ENCODE measurements around the gene CTRB1. TPM values are rescaled to one million over a fixed set of nuclear protein-coding genes. Genes with fewer than 3 reads are reported as not detected.
"Not testable (repeated sequence)": the region's sequence is repeated elsewhere in the genome, so short reads cannot be mapped to it uniquely, and the experiment has no call there.

The CTRB1 gene
- total RNA-seq, 1 experiment from 2014 or later = not detected

DNA sequence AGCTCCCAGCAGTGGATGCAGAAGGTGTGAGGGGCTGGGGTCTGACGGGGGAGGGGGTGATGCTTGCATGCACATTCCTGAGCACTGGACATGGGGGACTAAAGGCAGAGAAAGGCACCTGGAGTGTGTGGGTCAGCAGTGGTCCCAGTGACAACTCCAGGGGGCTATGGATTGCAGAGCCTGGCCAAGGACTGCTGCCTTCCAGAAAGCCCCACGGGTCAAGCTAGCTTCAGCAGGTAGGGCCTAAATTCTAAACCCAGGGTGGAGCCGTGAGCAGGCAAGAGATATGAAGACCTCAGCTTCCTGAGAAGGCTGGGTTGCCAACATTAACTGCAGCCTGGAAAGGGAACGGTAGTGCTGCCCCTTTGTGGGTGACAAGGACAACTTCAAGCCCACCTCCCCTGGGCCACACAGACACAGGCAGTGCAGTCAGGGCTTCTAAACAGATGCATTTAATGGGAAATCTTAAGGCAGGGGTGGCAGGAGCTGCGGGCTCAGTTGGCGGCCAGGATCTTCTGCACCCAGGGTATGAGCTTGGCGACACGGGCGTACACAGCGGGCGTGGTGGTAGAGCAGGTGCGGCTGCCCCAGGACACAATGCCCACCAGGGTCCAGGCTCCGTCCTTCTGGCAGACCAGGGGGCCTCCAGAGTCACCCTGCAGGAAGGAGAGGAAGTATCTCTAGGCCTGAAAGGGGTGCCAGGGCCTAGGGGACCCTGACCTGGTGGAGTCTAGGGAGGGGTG, 14.9 kb upstream of the CTRB1 start:
- BruUV-seq (replicated peaks) = no TSS peak
- intact Hi-C loops (cut with micrococcal nuclease; ENCODE audit: unreplicated experiment) = no loop called here
- Histone ChIP-seq H3K27ac (ENCODE audit: low read depth, low read length, poor library complexity, severe bottlenecking) (no peak overlapping the region), H3K9me3 (ENCODE audit: low read depth, low read length, poor library complexity, severe bottlenecking) (no peaks in the 10 kb centered on the region), H3K4me1 (ENCODE audit: insufficient read depth, low read length, poor library complexity, severe bottlenecking) (no peaks in the 10 kb centered on the region), H3K36me3 (ENCODE audit: insufficient read depth, low read length, poor library complexity, severe bottlenecking) (no peaks in the 10 kb centered on the region), H3K27me3 (replicated peaks; ENCODE audit: insufficient read depth, low read depth, low read length, poor library complexity) (no peaks in the 10 kb centered on the region), H3K4me3 (ENCODE audit: low read depth, low read length, poor library complexity, severe bottlenecking) (no peak overlapping the region)
- ChIA-PET CTCF (interaction anchor here (0.7 kb wide), 1 partner anchor 30 kb away, joined by 3 read pairs; no protein-coding TSS in a partner anchor), POLR2A (ENCODE audit: low non-redundant PET) (no interaction called here)
- TF ChIP-seq, protein P1, sequence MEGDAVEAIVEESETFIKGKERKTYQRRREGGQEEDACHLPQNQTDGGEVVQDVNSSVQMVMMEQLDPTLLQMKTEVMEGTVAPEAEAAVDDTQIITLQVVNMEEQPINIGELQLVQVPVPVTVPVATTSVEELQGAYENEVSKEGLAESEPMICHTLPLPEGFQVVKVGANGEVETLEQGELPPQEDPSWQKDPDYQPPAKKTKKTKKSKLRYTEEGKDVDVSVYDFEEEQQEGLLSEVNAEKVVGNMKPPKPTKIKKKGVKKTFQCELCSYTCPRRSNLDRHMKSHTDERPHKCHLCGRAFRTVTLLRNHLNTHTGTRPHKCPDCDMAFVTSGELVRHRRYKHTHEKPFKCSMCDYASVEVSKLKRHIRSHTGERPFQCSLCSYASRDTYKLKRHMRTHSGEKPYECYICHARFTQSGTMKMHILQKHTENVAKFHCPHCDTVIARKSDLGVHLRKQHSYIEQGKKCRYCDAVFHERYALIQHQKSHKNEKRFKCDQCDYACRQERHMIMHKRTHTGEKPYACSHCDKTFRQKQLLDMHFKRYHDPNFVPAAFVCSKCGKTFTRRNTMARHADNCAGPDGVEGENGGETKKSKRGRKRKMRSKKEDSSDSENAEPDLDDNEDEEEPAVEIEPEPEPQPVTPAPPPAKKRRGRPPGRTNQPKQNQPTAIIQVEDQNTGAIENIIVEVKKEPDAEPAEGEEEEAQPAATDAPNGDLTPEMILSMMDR (conservative IDR thresholded peaks at IDR 0.05; ENCODE audit: low read depth, low read length) = no peak
- TF ChIP-seq EZH2 (IDR thresholded peaks at IDR 0.05; ENCODE audit: borderline replicate concordance, low read depth, low read length, poor library complexity, severe bottlenecking) = no peak
- no peak for DNase-seq (ENCODE audit: low spot score)

DNA sequence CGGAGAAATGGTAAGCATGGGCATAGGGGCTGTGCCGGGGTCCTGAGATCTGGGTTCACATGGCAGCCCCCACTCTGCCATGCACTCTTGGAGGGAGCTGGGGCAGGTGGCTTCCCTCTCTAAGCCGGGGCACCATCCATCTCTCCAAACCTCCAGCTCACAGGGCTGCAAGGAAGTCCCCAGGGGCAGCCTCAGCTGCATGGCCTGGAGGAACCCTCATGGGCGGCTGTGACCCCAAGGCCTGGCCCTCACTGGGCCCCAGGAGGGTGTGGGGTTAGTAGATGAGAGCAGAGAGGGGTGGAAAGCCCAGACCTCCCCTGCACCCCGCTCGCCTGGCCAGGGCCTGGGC, 14.4 kb upstream of the CTRB1 start:
- BruUV-seq (replicated peaks) = no TSS peak
- Histone ChIP-seq H3K36me3 (ENCODE audit: insufficient read depth, low read length, poor library complexity, severe bottlenecking) (no peaks in the 10 kb centered on the region), H3K9me3 (ENCODE audit: low read depth, low read length, poor library complexity, severe bottlenecking) (no peaks in the 10 kb centered on the region), H3K27me3 (replicated peaks; ENCODE audit: insufficient read depth, low read depth, low read length, poor library complexity) (no peaks in the 10 kb centered on the region), H3K4me3 (ENCODE audit: low read depth, low read length, poor library complexity, severe bottlenecking) (no peak overlapping the region), H3K27ac (ENCODE audit: low read depth, low read length, poor library complexity, severe bottlenecking) (no peak overlapping the region), H3K4me1 (ENCODE audit: insufficient read depth, low read length, poor library complexity, severe bottlenecking) (no peaks in the 10 kb centered on the region)
- ChIA-PET POLR2A (ENCODE audit: low non-redundant PET) (no interaction called here), CTCF (interaction anchor here (0.7 kb wide), 1 partner anchor 29 kb away, joined by 3 read pairs; no protein-coding TSS in a partner anchor)
- no peak for DNase-seq (ENCODE audit: low spot score)
- intact Hi-C loops (cut with micrococcal nuclease; ENCODE audit: unreplicated experiment) = no loop called here
- TF ChIP-seq EZH2 (IDR thresholded peaks at IDR 0.05; ENCODE audit: borderline replicate concordance, low read depth, low read length, poor library complexity, severe bottlenecking) = no peak
- TF ChIP-seq, protein P1 (conservative IDR thresholded peaks at IDR 0.05; ENCODE audit: low read depth, low read length) = no peak

DNA sequence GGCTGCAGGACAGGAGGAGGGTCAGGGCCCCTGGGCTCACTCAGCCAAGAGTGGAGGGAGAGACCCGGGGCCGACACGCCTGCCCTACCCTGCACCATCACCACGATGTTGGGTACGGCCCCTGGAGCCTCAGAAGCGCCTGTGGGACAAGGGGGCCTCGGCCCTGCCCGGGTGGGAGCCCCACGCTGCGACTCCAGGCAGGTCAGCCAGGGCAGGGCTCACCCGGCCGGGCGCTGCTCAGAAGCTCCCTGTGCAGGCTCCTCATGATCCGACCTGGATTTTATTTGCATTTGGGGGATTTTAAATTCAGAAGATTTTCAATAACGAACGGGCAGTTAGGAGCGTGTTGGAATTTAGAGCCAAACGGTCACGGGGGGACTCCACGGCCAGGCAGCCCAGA, 13.9 kb upstream of the CTRB1 start:
- POLR2A ChIA-PET (ENCODE audit: low non-redundant PET); H3K9me3 ChIP-seq (ENCODE audit: low read depth, low read length, poor library complexity, severe bottlenecking); H3K4me3 ChIP-seq (ENCODE audit: low read depth, low read length, poor library complexity, severe bottlenecking); H3K27me3 ChIP-seq (replicated peaks; ENCODE audit: insufficient read depth, low read depth, low read length, poor library complexity); BruUV-seq (replicated peaks); H3K27ac ChIP-seq (ENCODE audit: low read depth, low read length, poor library complexity, severe bottlenecking); H3K36me3 ChIP-seq (ENCODE audit: insufficient read depth, low read length, poor library complexity, severe bottlenecking); H3K4me1 ChIP-seq (ENCODE audit: insufficient read depth, low read length, poor library complexity, severe bottlenecking); intact Hi-C loops (cut with micrococcal nuclease; ENCODE audit: unreplicated experiment); DNase-seq (ENCODE audit: low spot score); CTCF ChIA-PET: not testable (repeated sequence)

DNA sequence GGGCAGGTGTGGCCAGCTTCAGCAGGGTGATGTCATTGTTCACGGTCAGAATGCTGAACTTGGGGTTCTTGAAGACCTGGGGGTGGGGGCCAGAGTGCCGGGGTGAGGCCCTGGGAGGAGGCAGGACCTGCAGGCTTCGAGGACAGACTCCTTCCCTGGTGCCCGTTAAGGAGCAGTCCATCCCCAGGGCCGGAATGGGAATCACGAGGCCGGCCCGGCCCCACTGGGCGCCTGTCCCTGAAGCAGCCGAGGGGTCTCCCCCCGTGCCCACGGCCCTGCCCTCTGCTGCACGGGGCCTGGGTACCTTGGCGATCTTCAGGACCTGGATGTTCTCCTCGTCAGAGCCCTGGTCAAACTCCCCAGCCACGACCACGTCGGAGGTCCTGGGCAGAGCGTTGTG, 13.3 kb upstream of the CTRB1 start:
- CTCF ChIA-PET = not testable (repeated sequence)

DNA sequence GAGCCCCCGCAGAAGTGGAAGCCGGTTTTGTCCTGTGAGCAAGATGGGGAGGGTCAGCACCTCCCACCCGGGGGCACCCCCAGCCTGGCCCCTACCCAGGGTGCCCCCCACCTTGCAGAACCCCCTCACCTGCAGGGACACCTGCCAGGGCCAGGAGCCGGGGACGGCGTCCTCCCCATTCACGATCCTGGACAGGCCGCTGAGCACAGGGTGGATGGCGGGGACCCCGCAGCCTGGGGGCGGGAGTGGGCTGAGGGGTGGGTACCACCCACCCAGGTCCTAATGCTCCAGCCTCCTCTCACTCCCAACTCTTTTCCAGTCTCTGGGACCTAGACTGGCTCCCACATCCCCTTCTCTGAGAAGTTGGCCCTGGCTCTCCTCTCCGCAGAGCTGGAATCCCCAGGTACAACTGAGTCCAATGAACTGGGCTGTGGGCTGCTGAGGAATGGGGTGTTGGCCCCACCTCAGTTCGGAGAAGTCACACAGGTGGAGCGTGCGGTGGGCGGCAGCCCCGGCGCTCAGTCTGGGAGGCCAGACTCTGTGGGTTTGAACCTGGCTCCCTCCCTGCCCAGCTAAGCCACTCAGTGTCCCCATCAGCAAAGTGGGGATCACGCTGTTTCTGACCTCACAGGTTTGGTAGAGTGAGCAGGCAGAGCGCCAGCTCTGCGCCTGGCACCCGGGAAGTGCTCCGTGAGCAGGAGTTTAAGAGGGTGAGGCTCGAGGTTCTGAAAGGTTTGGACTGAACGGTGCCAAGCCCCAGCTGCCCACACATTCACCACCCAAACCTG, 12.6 kb upstream of the CTRB1 start:
- H3K4me3 ChIP-seq (ENCODE audit: low read depth, low read length, poor library complexity, severe bottlenecking); H3K4me1 ChIP-seq (ENCODE audit: insufficient read depth, low read length, poor library complexity, severe bottlenecking); H3K27me3 ChIP-seq (replicated peaks; ENCODE audit: insufficient read depth, low read depth, low read length, poor library complexity); H3K36me3 ChIP-seq (ENCODE audit: insufficient read depth, low read length, poor library complexity, severe bottlenecking); H3K9me3 ChIP-seq (ENCODE audit: low read depth, low read length, poor library complexity, severe bottlenecking); BruUV-seq (replicated peaks); CTCF ChIA-PET; H3K27ac ChIP-seq (ENCODE audit: low read depth, low read length, poor library complexity, severe bottlenecking); DNase-seq (ENCODE audit: low spot score); POLR2A ChIA-PET (ENCODE audit: low non-redundant PET): not testable (repeated sequence)
- intact Hi-C loops (cut with micrococcal nuclease; ENCODE audit: unreplicated experiment) = loop anchor here (2.0 kb wide), 1 partner anchor 19 kb away; no protein-coding TSS in a partner anchor

More for the DNA sequence above, 13.3 kb upstream of the CTRB1 start:
- BruUV-seq (replicated peaks); DNase-seq (ENCODE audit: low spot score); H3K27ac ChIP-seq (ENCODE audit: low read depth, low read length, poor library complexity, severe bottlenecking); POLR2A ChIA-PET (ENCODE audit: low non-redundant PET); H3K4me1 ChIP-seq (ENCODE audit: insufficient read depth, low read length, poor library complexity, severe bottlenecking); H3K9me3 ChIP-seq (ENCODE audit: low read depth, low read length, poor library complexity, severe bottlenecking); intact Hi-C loops (cut with micrococcal nuclease; ENCODE audit: unreplicated experiment); H3K36me3 ChIP-seq (ENCODE audit: insufficient read depth, low read length, poor library complexity, severe bottlenecking); H3K4me3 ChIP-seq (ENCODE audit: low read depth, low read length, poor library complexity, severe bottlenecking); H3K27me3 ChIP-seq (replicated peaks; ENCODE audit: insufficient read depth, low read depth, low read length, poor library complexity): not testable (repeated sequence)
